ENCODE measurements around the gene AKR1D1.
"Not testable (repeated sequence)": the region's sequence is repeated elsewhere in the genome, so short reads cannot be mapped to it uniquely, and the experiment has no call there.

Gene AKR1D1

GRCh38 chr7:138066954-138067394, 9.3 kb upstream of the AKR1D1 start:
- DNase-seq = no peak
- in situ Hi-C loops (cut with HindIII; ENCODE audit: low pct_ligation_motif_present, low pct_unique_long_range_greater_than_20kb, low sequenced_read_pairs) = no loop called here

GRCh38 chr7:138067774-138068173, 8.5 kb upstream of the AKR1D1 start:
- no peak for DNase-seq
- in situ Hi-C loops (cut with HindIII; ENCODE audit: low pct_ligation_motif_present, low pct_unique_long_range_greater_than_20kb, low sequenced_read_pairs) = no loop called here

DNA sequence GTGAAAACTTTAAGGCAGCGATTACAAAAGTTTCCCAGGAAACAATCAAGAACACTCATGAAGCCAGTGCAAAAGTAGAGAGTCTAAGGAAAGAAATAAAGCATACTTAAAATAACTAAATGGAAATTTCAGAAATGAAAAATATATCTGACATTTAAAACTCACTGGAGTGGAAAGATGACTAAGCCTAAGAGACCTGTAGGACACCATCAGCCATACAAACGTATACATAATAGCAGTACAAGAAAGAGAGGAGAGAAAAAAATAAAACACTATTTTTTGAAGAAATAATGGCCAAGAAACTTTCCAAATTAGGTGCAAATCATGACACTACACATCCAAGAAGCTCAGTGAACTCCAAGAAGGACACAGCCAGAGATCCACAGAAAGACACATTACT, 5.4 kb upstream of the AKR1D1 start:
- DNase-seq = no peak
- in situ Hi-C loops (cut with HindIII; ENCODE audit: low pct_ligation_motif_present, low pct_unique_long_range_greater_than_20kb, low sequenced_read_pairs) = no loop called here

- in situ Hi-C loops (cut with HindIII; ENCODE audit: low pct_ligation_motif_present, low pct_unique_long_range_greater_than_20kb, low sequenced_read_pairs) = no loop called here
- DNase-seq = no peak
Measured at GRCh38 chr7:138072726-138073125, 3.5 kb upstream of the AKR1D1 start.

DNA sequence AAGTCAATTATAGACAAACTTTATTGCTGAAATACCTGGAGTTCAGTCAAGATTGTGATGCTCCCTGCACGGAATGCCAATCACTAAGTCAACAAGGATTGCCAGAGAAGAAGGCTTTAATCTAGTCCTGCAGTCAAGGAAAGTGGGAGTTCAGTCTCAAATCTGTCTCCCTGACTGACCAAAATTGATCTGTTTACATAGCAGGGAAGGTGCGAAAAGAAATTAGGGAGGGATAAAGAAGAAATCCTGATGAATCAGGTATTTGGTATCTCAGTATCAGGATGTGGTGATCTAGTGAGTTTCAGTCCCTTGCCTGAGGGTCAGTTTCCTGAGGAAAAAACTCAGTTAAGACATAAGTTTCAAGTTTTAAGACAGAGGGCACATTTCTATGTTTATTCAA, 2.1 kb upstream of the AKR1D1 start:
- in situ Hi-C loops (cut with HindIII; ENCODE audit: low pct_ligation_motif_present, low pct_unique_long_range_greater_than_20kb, low sequenced_read_pairs) = no loop called here
- no peak for DNase-seq

GRCh38 chr7:138074540-138074939, 1.7 kb upstream of the AKR1D1 start:
- in situ Hi-C loops (cut with HindIII; ENCODE audit: low pct_ligation_motif_present, low pct_unique_long_range_greater_than_20kb, low sequenced_read_pairs) = no loop called here
- DNase-seq = no peak

GRCh38 chr7:138075350-138075749, 909 bp upstream of the AKR1D1 start:
- DNase-seq = no peak
- in situ Hi-C loops (cut with HindIII; ENCODE audit: low pct_ligation_motif_present, low pct_unique_long_range_greater_than_20kb, low sequenced_read_pairs) = no loop called here

DNA sequence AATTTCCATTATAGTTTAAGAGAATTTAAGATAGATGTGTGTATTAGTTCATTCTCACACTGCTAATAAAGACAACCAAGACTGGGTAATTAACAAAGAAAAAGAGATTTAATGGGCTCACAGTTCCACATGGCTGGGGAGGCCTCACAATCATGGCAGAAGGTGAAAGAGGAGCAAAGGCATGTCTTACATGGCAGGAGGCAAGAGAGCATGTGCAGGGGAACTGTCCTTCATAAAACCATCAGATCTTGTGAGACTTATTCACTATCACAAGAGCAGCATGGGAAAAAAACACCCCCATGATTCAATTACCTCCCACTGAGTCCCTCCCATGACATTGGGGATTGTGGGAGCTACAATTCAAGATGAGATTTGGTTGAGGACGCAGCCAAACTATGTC, 473 bp upstream of the AKR1D1 start:
- in situ Hi-C loops (cut with HindIII; ENCODE audit: low pct_ligation_motif_present, low pct_unique_long_range_greater_than_20kb, low sequenced_read_pairs) = not testable (repeated sequence)

GRCh38 chr7:138077809-138078208, 1.6 kb downstream of the AKR1D1 start:
- DNase-seq = no peak
- in situ Hi-C loops (cut with HindIII; ENCODE audit: low pct_ligation_motif_present, low pct_unique_long_range_greater_than_20kb, low sequenced_read_pairs) = no loop called here

More for the DNA sequence above, 473 bp upstream of the AKR1D1 start:
- not testable (repeated sequence) for DNase-seq

DNA sequence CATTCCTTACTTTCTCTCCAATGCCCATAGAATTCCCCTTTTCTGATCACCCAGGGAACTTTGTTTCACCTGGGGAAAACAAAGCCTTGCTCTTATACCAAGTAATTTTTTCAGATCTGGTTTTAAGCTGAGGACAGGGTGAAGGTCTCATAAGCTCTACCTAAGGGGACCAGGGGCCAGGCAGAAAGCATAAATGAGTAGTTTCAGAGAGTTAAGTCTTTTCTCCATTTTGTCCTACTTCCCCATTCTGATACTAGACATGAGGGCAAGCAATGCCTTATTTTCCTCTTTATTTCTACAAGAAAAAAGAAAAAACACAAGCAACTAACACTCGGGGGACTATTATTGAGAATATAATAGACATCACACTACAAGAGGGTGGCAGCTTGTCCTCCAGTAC, 2.9 kb downstream of the AKR1D1 start:
- no peak for DNase-seq
- in situ Hi-C loops (cut with HindIII; ENCODE audit: low pct_ligation_motif_present, low pct_unique_long_range_greater_than_20kb, low sequenced_read_pairs) = no loop called here

GRCh38 chr7:138081868-138082267, 5.6 kb downstream of the AKR1D1 start:
- DNase-seq = no peak
- in situ Hi-C loops (cut with HindIII; ENCODE audit: low pct_ligation_motif_present, low pct_unique_long_range_greater_than_20kb, low sequenced_read_pairs) = no loop called here

GRCh38 chr7:138083859-138084258, 7.6 kb downstream of the AKR1D1 start:
- in situ Hi-C loops (cut with HindIII; ENCODE audit: low pct_ligation_motif_present, low pct_unique_long_range_greater_than_20kb, low sequenced_read_pairs) = no loop called here
- DNase-seq = no peak

GRCh38 chr7:138086563-138087270, 10.5 kb downstream of the AKR1D1 start:
- in situ Hi-C loops (cut with HindIII; ENCODE audit: low pct_ligation_motif_present, low pct_unique_long_range_greater_than_20kb, low sequenced_read_pairs) = no loop called here
- no peak for DNase-seq

GRCh38 chr7:138089080-138089901, 13.0 kb downstream of the AKR1D1 start:
- no peak for DNase-seq
- in situ Hi-C loops (cut with HindIII; ENCODE audit: low pct_ligation_motif_present, low pct_unique_long_range_greater_than_20kb, low sequenced_read_pairs) = no loop called here

GRCh38 chr7:138091032-138091431, 14.8 kb downstream of the AKR1D1 start:
- no peak for DNase-seq
- in situ Hi-C loops (cut with HindIII; ENCODE audit: low pct_ligation_motif_present, low pct_unique_long_range_greater_than_20kb, low sequenced_read_pairs) = no loop called here

GRCh38 chr7:138091840-138092239, 15.6 kb downstream of the AKR1D1 start:
- DNase-seq; in situ Hi-C loops (cut with HindIII; ENCODE audit: low pct_ligation_motif_present, low pct_unique_long_range_greater_than_20kb, low sequenced_read_pairs): not testable (repeated sequence)

GRCh38 chr7:138092486-138093028, 16.3 kb downstream of the AKR1D1 start:
- in situ Hi-C loops (cut with HindIII; ENCODE audit: low pct_ligation_motif_present, low pct_unique_long_range_greater_than_20kb, low sequenced_read_pairs) = no loop called here

GRCh38 chr7:138095972-138096935, 20.0 kb downstream of the AKR1D1 start:
- no peak for DNase-seq

More at GRCh38 chr7:138092486-138093028, 16.3 kb downstream of the AKR1D1 start:
- no peak for DNase-seq

More at GRCh38 chr7:138095972-138096935, 20.0 kb downstream of the AKR1D1 start:
- in situ Hi-C loops (cut with HindIII; ENCODE audit: low pct_ligation_motif_present, low pct_unique_long_range_greater_than_20kb, low sequenced_read_pairs) = no loop called here
